Esophagus squamous epithelium (tissue), 5 donors: ENCODE results near the gene IL17RE. TPM values are rescaled to one million over a fixed set of nuclear protein-coding genes. Genes with fewer than 3 reads are reported as not detected.
A peak's percentile ranks its signal among the peaks of the same experiment; 100 is the strongest.

Experiments used
- DNase-seq: peaks from one replicate; lab custom pipeline; 2025; lab: John Stamatoyannopoulos, UW
- H3K27ac ChIP-seq, 4 donors: fragments of 200-600 bp; sonication (generic); one replicate each; pipeline ENCODE4 v1.5.1; 2016 to 2019; ENCODE audit warnings: mild to moderate bottlenecking in 1 of 4
- H3K27me3 ChIP-seq, 4 donors: fragments of 200-600 bp; sonication (generic); 1 replicate in 3 of 4; 2 replicates in 1 of 4; pipeline versions ENCODE4 v1.5.1 to v1.6.0; 2017 to 2021; ENCODE audit warnings: antibody characterized with exemption in 1 of 4
- H3K36me3 ChIP-seq, 3 donors: fragments of 200-600 bp; sonication (generic); one replicate each; pipeline ENCODE4 v1.5.1; 2016 to 2019
- H3K4me1 ChIP-seq, 3 donors: fragments of 200-600 bp; sonication (generic); one replicate each; pipeline ENCODE4 v1.5.1; 2017 to 2019
- H3K4me3 ChIP-seq, 4 donors: fragments of 200-600 bp; sonication (generic); 1 replicate in 3 of 4; 2 replicates in 1 of 4; pipeline ENCODE4 v1.5.1; 2016 to 2019; ENCODE audit warnings: mild to moderate bottlenecking in 2 of 4, moderate library complexity in 1 of 4
- H3K9me3 ChIP-seq, 3 donors: fragments of 200-600 bp; sonication (generic); one replicate each; pipeline ENCODE4 v1.5.1; 2016 to 2019
- POLR2A ChIP-seq, 4 donors: fragments of 450-650 bp; IDR thresholded peaks; one replicate each; pipeline ENCODE4 v1.6.1; 2017; ENCODE audit warnings: antibody characterized with exemption in 4 of 4, mild to moderate bottlenecking in 4 of 4, moderate library complexity in 3 of 4
- WGBS, 2 donors: methylation state at CpG; one replicate each; pipeline ENCODE4 v1.1.5; 2018; 5-methylcytosine and 5-hydroxymethylcytosine counted together
- intact Hi-C: fragments of 100-400 bp; cut with DNase I; formaldehyde crosslinking; loops from one replicate; pipeline ENCODE4 v1.15.0; 2022
- total RNA-seq, 4 donors: library from RNA; depleted of rRNA; stranded (reverse); fragments of >200 nt; gene quantifications; one replicate each; pipeline ENCODE4 v1.1.0, GENCODE V29; 2016
- TF ChIP-seq, protein P1 (sequence below), 6 experiments: fragments of 450-650 bp in 4 of 6; fragments of 200-600 bp in 2 of 6; sonication (generic) in 2 of 6; IDR thresholded peaks; one replicate each; pipeline ENCODE4 v1.5.1; 2016 to 2019; ENCODE audit warnings: antibody characterized with exemption in 6 of 6, mild to moderate bottlenecking in 4 of 6, moderate library complexity in 4 of 6
- donor health status: DM: yes; HTN: yes; CAD: no.

IL17RE gene
- total RNA-seq, 4 donors from 2014 or later, result 7.5 to 15.3 (median 12.1) TPM

GRCh38 chr3:9879830-9880549 is 22.7 kb upstream of the IL17RE start, which contains the start of gene CIDEC:
CIDEC (minus strand) TSS chr3:9880253; CDS start chr3:9878486, 1,767 bp downstream.
- H3K4me1 ChIP-seq, result peaks cover 0 to 13% (median 3%) of the 10 kb centered on the region in 3 donors
- TF ChIP-seq POLR2A (IDR thresholded peaks at IDR 0.05), result no peak
- TF ChIP-seq, protein P1, sequence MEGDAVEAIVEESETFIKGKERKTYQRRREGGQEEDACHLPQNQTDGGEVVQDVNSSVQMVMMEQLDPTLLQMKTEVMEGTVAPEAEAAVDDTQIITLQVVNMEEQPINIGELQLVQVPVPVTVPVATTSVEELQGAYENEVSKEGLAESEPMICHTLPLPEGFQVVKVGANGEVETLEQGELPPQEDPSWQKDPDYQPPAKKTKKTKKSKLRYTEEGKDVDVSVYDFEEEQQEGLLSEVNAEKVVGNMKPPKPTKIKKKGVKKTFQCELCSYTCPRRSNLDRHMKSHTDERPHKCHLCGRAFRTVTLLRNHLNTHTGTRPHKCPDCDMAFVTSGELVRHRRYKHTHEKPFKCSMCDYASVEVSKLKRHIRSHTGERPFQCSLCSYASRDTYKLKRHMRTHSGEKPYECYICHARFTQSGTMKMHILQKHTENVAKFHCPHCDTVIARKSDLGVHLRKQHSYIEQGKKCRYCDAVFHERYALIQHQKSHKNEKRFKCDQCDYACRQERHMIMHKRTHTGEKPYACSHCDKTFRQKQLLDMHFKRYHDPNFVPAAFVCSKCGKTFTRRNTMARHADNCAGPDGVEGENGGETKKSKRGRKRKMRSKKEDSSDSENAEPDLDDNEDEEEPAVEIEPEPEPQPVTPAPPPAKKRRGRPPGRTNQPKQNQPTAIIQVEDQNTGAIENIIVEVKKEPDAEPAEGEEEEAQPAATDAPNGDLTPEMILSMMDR (IDR thresholded peaks at IDR 0.05), result no peak
- H3K9me3 ChIP-seq, result no peaks in the 10 kb centered on the region
- intact Hi-C loops, result no loop called here
- 73 to 93% methylated on average over 4 of the region's 7 CpGs for WGBS, 2 donors
- no peak within 1 kb of the TSS for H3K4me3 ChIP-seq
- H3K36me3 ChIP-seq, result no peaks in the 10 kb centered on the region
- DNase-seq, result no peak
- no peak within 1 kb of the TSS for H3K27ac ChIP-seq
- H3K27me3 ChIP-seq, result no peaks in the 10 kb centered on the region

GRCh38 chr3:9881441-9881840 is 21.2 kb upstream of the IL17RE start:
- intact Hi-C loops, result no loop called here
- TF ChIP-seq POLR2A (IDR thresholded peaks at IDR 0.05), result no peak
- TF ChIP-seq, protein P1 (IDR thresholded peaks at IDR 0.05), result no peak
- 78 to 100% methylated on average over 1 of the region's 1 CpG for WGBS, 2 donors

GRCh38 chr3:9883706-9884554 is 18.7 kb upstream of the IL17RE start:
- Histone ChIP-seq H3K4me1 (peaks cover 0 to 13% (median 3%) of the 10 kb centered on the region in 3 donors), H3K27me3 (no peaks in the 10 kb centered on the region), H3K9me3 (no peaks in the 10 kb centered on the region), H3K4me3 (no peak overlapping the region), H3K27ac (peak overlapping the region in 1 of 4 donors; percentile 25), H3K36me3 (no peaks in the 10 kb centered on the region)
- 61 to 67% methylated on average over 7 of the region's 7 CpGs for WGBS, 2 donors
- DNase-seq, result no peak
- intact Hi-C loops, result no loop called here
- TF ChIP-seq, protein P1 (IDR thresholded peaks at IDR 0.05), result no peak
- TF ChIP-seq POLR2A (IDR thresholded peaks at IDR 0.05), result no peak

More at GRCh38 chr3:9881441-9881840, 21.2 kb upstream of the IL17RE start:
- DNase-seq, result no peak
- Histone ChIP-seq H3K4me1 (peaks cover 0 to 13% (median 3%) of the 10 kb centered on the region in 3 donors), H3K27ac (no peak overlapping the region), H3K27me3 (no peaks in the 10 kb centered on the region), H3K36me3 (no peaks in the 10 kb centered on the region), H3K9me3 (no peaks in the 10 kb centered on the region), H3K4me3 (no peak overlapping the region)

DNA sequence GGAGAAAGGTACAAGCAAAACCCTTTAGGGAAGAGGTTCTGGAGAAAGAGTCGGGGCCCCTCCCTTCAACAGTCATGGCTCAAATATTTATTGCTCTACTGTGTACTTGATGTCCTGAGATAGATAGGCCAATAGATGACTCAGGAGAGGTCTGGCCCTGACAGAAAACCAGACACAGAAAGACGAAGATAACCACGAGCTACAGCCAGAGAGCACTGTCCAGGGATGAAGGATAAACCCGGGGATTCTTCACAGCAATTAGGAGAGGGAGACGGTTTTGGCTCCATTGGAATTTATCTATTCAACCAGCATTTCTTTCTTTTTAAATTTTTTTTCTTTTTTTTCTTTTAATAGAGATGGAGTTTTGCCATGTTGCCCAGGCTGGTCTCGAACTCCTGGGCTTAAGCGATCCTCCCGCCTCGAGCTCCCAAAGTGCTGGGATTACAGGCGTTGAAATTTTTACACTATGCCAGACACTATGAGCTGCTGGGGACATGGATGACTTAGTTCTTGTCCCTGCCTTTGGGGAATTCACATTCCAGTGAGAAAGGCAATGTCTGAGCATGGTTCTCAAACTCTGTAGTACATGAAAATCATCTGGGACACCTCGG is 18.0 kb upstream of the IL17RE start:
- Histone ChIP-seq H3K27me3 (no peaks in the 10 kb centered on the region), H3K4me1 (peaks cover 0 to 13% (median 3%) of the 10 kb centered on the region in 3 donors), H3K27ac (peak overlapping the region in 1 of 4 donors; percentile 25), H3K9me3 (no peaks in the 10 kb centered on the region), H3K4me3 (no peak overlapping the region), H3K36me3 (no peaks in the 10 kb centered on the region)
- 50 to 60% methylated on average over 11 of the region's 11 CpGs for WGBS, 2 donors
- DNase-seq, result no peak
- intact Hi-C loops, result no loop called here
- TF ChIP-seq POLR2A (IDR thresholded peaks at IDR 0.05), result no peak
- TF ChIP-seq, protein P1 (IDR thresholded peaks at IDR 0.05), result no peak
